GM12878 (cell line): ENCODE data around the gene FAT1. TPM values are rescaled to one million over a fixed set of nuclear protein-coding genes. Genes with fewer than 3 reads are reported as not detected.

ENCODE experiments used
- ATAC-seq: fragments of 200-7000 bp; cut with Tn5 transposase; 3 replicates; pipeline ENCODE4 v1.9.1; 2020; ENCODE audit warnings: mild to moderate bottlenecking, moderate library complexity
- BruUV-seq: library from RNA; stranded (reverse); fragments of 400-500 nt; replicated peaks from 2 replicates; lab custom pipeline; 2021; lab: Mats Ljungman, UMichigan
- CTCF ChIA-PET: fragments of 300-600 bp; sonication (Branson Sonifier 250); formaldehyde crosslinking; extraction: SDS; loops from one replicate; lab custom pipeline; 2021; ENCODE audit warnings: inconsistent platforms; lab: Yijun Ruan, JAX
- POLR2A ChIA-PET: fragments of 350-600 bp; formaldehyde crosslinking; extraction: SDS; loops from one replicate; lab custom pipeline; 2021; ENCODE audit warnings: inconsistent platforms; lab: Charles Lee
- RAD21 ChIA-PET: fragments of 300-600 bp; sonication (Branson Sonifier 250); formaldehyde crosslinking; loops from one replicate; lab custom pipeline; 2023; ENCODE audit warnings: antibody characterized with exemption; ENCODE audit not compliant: unreplicated experiment; lab: Charles Lee
- SMC1A ChIA-PET: fragments of 300-600 bp; sonication (Branson Sonifier 250); formaldehyde crosslinking; loops from one replicate; lab custom pipeline; 2023; ENCODE audit not compliant: unreplicated experiment, uncharacterized antibody; lab: Charles Lee
- DNase-seq: peaks from one replicate; pipeline ENCODE4 v3.0.0-alpha.2; 2011; ENCODE audit warnings: low read depth, low spot score
- FAIRE-seq: peaks from 3 replicates; lab custom pipeline; 2011; peaks lifted over from hg19 to GRCh38; lab: Jason Lieb, UNC
- H2AFZ ChIP-seq: 2 replicates; pipeline ENCODE4 v1.6.0; 2011; ENCODE audit warnings: low read depth, low read length, control low read depth; ENCODE audit not compliant: control insufficient read depth
- H3K27ac ChIP-seq: 2 replicates; pipeline ENCODE4 v1.5.1; 2011; ENCODE audit warnings: control low read depth; ENCODE audit not compliant: control insufficient read depth, insufficient read depth
- H3K27me3 ChIP-seq, 2 experiments: replicated peaks in 1 of 2; 2 replicates each; pipeline versions ENCODE4 v1.6.0 to v1.6.1; 2011; ENCODE audit warnings: low read length in 1 of 2; ENCODE audit not compliant: control insufficient read depth in 2 of 2, insufficient read depth in 2 of 2
- H3K36me3 ChIP-seq, 2 experiments: 2 replicates each; pipeline ENCODE4 v1.5.1; 2011; ENCODE audit warnings: low read length in 1 of 2; ENCODE audit not compliant: control insufficient read depth in 2 of 2, insufficient read depth in 2 of 2
- H3K4me1 ChIP-seq: 2 replicates; pipeline ENCODE4 v1.6.1; 2011; ENCODE audit warnings: mild to moderate bottlenecking, low read length, moderate library complexity, mixed read lengths; ENCODE audit not compliant: control insufficient read depth, insufficient read depth
- H3K4me2 ChIP-seq: 2 replicates; pipeline ENCODE4 v1.6.0; 2011; ENCODE audit warnings: control low read depth; ENCODE audit not compliant: control insufficient read depth, insufficient read depth
- H3K4me3 ChIP-seq: fragments of 200-600 bp; sonication (generic); 2 replicates; pipeline ENCODE4 v1.5.1; 2016
- H3K79me2 ChIP-seq: 2 replicates; pipeline ENCODE4 v1.6.0; 2011; ENCODE audit warnings: low read length; ENCODE audit not compliant: control insufficient read depth, insufficient read depth
- H3K9ac ChIP-seq: 2 replicates; pipeline ENCODE4 v1.8.0; 2011; ENCODE audit warnings: low read length, control low read depth, mixed read lengths; ENCODE audit not compliant: control insufficient read depth, insufficient read depth
- H3K9me3 ChIP-seq: replicated peaks from 3 replicates; pipeline ENCODE4 v1.5.1; 2011; ENCODE audit warnings: mild to moderate bottlenecking, low read length; ENCODE audit not compliant: control insufficient read depth, insufficient read depth
- H4K20me1 ChIP-seq: 2 replicates; pipeline ENCODE4 v1.6.0; 2011; ENCODE audit not compliant: control insufficient read depth, insufficient read depth
- CHD1 ChIP-seq: IDR thresholded peaks from 2 replicates; pipeline ENCODE4 v1.6.1; 2012; ENCODE audit warnings: low read depth, low read length, improper control_type of control experiment
- CHD4 ChIP-seq: fragments of 200-600 bp; sonication (generic); IDR thresholded peaks from 2 replicates; pipeline ENCODE4 v1.6.1; 2016; ENCODE audit warnings: mild to moderate bottlenecking
- HCFC1 ChIP-seq: fragments of 150-350 bp; IDR thresholded peaks from 2 replicates; pipeline ENCODE4 v1.6.1; 2014; ENCODE audit warnings: low read length
- JUND ChIP-seq: IDR thresholded peaks from 2 replicates; pipeline ENCODE4 v1.6.1; 2012; ENCODE audit warnings: low read depth, mild to moderate bottlenecking, low read length, improper control_type of control experiment, moderate library complexity
- NR2C1 ChIP-seq: fragments of 450-650 bp; IDR thresholded peaks from 2 replicates; pipeline ENCODE4 v1.6.1; 2017; ENCODE audit warnings: antibody characterized with exemption, mild to moderate bottlenecking, moderate library complexity
- TCF7 ChIP-seq: IDR thresholded peaks from 2 replicates; pipeline ENCODE4 v1.6.1; 2014; ENCODE audit warnings: antibody characterized with exemption, borderline replicate concordance
- YY1 ChIP-seq: IDR thresholded peaks from 2 replicates; pipeline ENCODE4 v1.6.1; 2011; ENCODE audit warnings: low read depth, mild to moderate bottlenecking, low read length
- ZSCAN29 ChIP-seq: fragments of 450-650 bp; IDR thresholded peaks from 2 replicates; pipeline ENCODE4 v1.6.1; 2017; ENCODE audit warnings: mild to moderate bottlenecking, moderate library complexity
- WGBS: methylation state at CpG from one replicate; pipeline ENCODE4 v1.1.6; 2016; ENCODE audit warnings: low lambda C conversion rate; ENCODE audit not compliant: insufficient replicate concordance, insufficient coverage; ENCODE audit errors: missing lambda C conversion rate; 5-methylcytosine and 5-hydroxymethylcytosine counted together
- in situ Hi-C: fragments of 300-500 bp; cut with MboI; formaldehyde crosslinking; loops from 9 replicates; pipeline ENCODE4 v1.14.3; 2018; ENCODE audit warnings: mixed read lengths
- intact Hi-C: fragments of 100-400 bp; cut with micrococcal nuclease; formaldehyde crosslinking; loops from one replicate; pipeline ENCODE4 v1.14.2; 2022; ENCODE audit not compliant: unreplicated experiment
- polyA plus RNA-seq, 11 experiments: library from polyadenylated mRNA; depleted of rRNA in 4 of 11; unstranded in 6 of 11; stranded (reverse) in 5 of 11; fragments of >200 nt; fragmentation: Nextera tagmentation in 4 of 11; fragmentation: Illumina TruSeq in 1 of 11; extraction: Ambion mirVana in 4 of 11; extraction: Trizol in 1 of 11; gene quantifications; 1 replicate in 1 of 11; 2 replicates in 10 of 11; pipeline versions ENCODE4 v1.2.1 to v1.2.3, GENCODE V29; 2011 to 2016; ENCODE audit warnings: inconsistent platforms in 2 of 11, missing spikeins in 2 of 11, low read depth in 1 of 11
- total RNA-seq, 4 experiments: library from RNA; depleted of rRNA in 3 of 4; stranded (reverse); fragments of >200 nt in 3 of 4; fragmentation: Illumina TruSeq in 1 of 4; extraction: Trizol in 1 of 4; gene quantifications; 2 replicates each; pipeline versions ENCODE4 v1.2.1 to v1.2.3, GENCODE V29; 2013 to 2021
- TF ChIP-seq, protein P1 (sequence below): fragments of 450-650 bp; IDR thresholded peaks from 2 replicates; pipeline ENCODE4 v1.6.1; 2017; ENCODE audit warnings: mild to moderate bottlenecking, moderate library complexity
- TF ChIP-seq, protein P2 (sequence below): IDR thresholded peaks from 2 replicates; pipeline ENCODE4 v1.6.1; 2011; ENCODE audit warnings: borderline replicate concordance, low read depth, mild to moderate bottlenecking, moderate library complexity, mixed read lengths, low read length; ENCODE audit not compliant: insufficient read depth; ENCODE audit errors: extremely low read length
- TF ChIP-seq, protein P3 (sequence below), 3 experiments: IDR thresholded peaks in 2 of 3; conservative IDR thresholded peaks in 1 of 3; 2 replicates each; pipeline ENCODE4 v1.5.1; 2011; ENCODE audit warnings: low read depth in 3 of 3, low read length in 3 of 3, mild to moderate bottlenecking in 3 of 3, control low read depth in 2 of 3, moderate library complexity in 2 of 3, inconsistent platforms in 1 of 3, mixed read lengths in 1 of 3; ENCODE audit not compliant: control insufficient read depth in 2 of 3, insufficient read depth in 1 of 3; ENCODE audit errors: extremely low read depth in 1 of 3
- TF ChIP-seq, protein P4 (sequence below): fragments of 150-350 bp; IDR thresholded peaks from 2 replicates; pipeline ENCODE4 v1.6.1; 2014; ENCODE audit warnings: mild to moderate bottlenecking, low read depth, low read length

The FAT1 gene
- total and polyA plus RNA-seq, 10 of the 15 experiments (the other 5 are each of a cell fraction or from before 2014, with no cell fraction given) = 0.04 to 11.8 (median 0.11) TPM; not detected in 1

DNA sequence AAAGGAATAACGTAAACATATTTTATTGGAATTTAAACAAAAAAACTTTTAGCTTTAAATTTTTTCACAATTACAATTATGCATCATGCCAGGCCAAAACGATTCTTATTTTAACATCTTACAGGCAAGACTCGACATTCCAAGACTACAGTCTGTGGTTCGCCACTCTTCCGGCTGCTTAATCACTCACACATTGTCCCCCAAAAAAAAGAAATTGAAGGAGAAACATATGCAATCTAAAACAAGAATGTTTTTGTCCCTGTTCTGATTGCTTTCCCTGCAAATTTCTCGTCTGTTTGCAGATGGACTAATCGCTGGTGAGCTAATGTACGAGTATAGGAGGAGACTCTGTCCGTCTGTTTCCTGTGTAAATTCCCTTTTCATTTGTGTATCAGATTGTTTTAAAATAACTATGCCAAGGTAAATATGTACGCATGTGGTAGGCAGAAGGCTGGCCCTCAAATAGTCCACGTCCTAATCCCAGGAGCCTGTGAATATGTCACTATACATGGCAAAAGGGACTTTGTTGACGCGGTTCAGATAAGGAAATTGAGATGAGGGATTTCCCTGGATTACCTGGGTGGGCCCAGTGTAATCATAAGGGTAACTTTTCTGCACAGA lies 130.6 kb downstream of the FAT1 start:
- H4K20me1 ChIP-seq = no peaks in the 10 kb centered on the region
- POLR2A ChIA-PET = no interaction called here
- in situ Hi-C loops (no loop called here), intact Hi-C loops (no loop called here)
- 43% methylated on average over 13 of the region's 13 CpGs for WGBS
- BruUV-seq = no TSS peak
- CTCF ChIA-PET = no interaction called here
- H3K4me1 ChIP-seq = no peaks in the 10 kb centered on the region
- H3K4me2 ChIP-seq = no peak overlapping the region
- SMC1A ChIA-PET = no interaction called here
- RAD21 ChIA-PET = no interaction called here
- H2AFZ ChIP-seq = no peak overlapping the region
- no peaks in the 10 kb centered on the region for H3K36me3 ChIP-seq
- no peaks in the 10 kb centered on the region for H3K79me2 ChIP-seq
- H3K4me3 ChIP-seq = no peak overlapping the region
- H3K9me3 ChIP-seq = no peaks in the 10 kb centered on the region
- ATAC-seq = no peak
- TF ChIP-seq, protein P1, sequence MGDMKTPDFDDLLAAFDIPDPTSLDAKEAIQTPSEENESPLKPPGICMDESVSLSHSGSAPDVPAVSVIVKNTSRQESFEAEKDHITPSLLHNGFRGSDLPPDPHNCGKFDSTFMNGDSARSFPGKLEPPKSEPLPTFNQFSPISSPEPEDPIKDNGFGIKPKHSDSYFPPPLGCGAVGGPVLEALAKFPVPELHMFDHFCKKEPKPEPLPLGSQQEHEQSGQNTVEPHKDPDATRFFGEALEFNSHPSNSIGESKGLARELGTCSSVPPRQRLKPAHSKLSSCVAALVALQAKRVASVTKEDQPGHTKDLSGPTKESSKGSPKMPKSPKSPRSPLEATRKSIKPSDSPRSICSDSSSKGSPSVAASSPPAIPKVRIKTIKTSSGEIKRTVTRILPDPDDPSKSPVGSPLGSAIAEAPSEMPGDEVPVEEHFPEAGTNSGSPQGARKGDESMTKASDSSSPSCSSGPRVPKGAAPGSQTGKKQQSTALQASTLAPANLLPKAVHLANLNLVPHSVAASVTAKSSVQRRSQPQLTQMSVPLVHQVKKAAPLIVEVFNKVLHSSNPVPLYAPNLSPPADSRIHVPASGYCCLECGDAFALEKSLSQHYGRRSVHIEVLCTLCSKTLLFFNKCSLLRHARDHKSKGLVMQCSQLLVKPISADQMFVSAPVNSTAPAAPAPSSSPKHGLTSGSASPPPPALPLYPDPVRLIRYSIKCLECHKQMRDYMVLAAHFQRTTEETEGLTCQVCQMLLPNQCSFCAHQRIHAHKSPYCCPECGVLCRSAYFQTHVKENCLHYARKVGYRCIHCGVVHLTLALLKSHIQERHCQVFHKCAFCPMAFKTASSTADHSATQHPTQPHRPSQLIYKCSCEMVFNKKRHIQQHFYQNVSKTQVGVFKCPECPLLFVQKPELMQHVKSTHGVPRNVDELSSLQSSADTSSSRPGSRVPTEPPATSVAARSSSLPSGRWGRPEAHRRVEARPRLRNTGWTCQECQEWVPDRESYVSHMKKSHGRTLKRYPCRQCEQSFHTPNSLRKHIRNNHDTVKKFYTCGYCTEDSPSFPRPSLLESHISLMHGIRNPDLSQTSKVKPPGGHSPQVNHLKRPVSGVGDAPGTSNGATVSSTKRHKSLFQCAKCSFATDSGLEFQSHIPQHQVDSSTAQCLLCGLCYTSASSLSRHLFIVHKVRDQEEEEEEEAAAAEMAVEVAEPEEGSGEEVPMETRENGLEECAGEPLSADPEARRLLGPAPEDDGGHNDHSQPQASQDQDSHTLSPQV = no peak
- TF ChIP-seq TCF7 = no peak
- TF ChIP-seq YY1 = no peak
- no peak for TF ChIP-seq CHD1
- no peak for TF ChIP-seq NR2C1
- no peak for TF ChIP-seq HCFC1
- TF ChIP-seq ZSCAN29 = no peak
- no peak for TF ChIP-seq JUND
- TF ChIP-seq CHD4 = no peak
- TF ChIP-seq, protein P2, sequence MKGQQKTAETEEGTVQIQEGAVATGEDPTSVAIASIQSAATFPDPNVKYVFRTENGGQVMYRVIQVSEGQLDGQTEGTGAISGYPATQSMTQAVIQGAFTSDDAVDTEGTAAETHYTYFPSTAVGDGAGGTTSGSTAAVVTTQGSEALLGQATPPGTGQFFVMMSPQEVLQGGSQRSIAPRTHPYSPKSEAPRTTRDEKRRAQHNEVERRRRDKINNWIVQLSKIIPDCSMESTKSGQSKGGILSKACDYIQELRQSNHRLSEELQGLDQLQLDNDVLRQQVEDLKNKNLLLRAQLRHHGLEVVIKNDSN = no peak
- TF ChIP-seq, protein P3, sequence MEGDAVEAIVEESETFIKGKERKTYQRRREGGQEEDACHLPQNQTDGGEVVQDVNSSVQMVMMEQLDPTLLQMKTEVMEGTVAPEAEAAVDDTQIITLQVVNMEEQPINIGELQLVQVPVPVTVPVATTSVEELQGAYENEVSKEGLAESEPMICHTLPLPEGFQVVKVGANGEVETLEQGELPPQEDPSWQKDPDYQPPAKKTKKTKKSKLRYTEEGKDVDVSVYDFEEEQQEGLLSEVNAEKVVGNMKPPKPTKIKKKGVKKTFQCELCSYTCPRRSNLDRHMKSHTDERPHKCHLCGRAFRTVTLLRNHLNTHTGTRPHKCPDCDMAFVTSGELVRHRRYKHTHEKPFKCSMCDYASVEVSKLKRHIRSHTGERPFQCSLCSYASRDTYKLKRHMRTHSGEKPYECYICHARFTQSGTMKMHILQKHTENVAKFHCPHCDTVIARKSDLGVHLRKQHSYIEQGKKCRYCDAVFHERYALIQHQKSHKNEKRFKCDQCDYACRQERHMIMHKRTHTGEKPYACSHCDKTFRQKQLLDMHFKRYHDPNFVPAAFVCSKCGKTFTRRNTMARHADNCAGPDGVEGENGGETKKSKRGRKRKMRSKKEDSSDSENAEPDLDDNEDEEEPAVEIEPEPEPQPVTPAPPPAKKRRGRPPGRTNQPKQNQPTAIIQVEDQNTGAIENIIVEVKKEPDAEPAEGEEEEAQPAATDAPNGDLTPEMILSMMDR (IDR thresholded peaks at IDR 0.05 in 2 of 3, conservative IDR thresholded peaks at IDR 0.05 in 1 of 3; ENCODE audit: control insufficient read depth in 2 of 3, extremely low read depth in 1 of 3, insufficient read depth in 1 of 3, low read depth in 3 of 3, low read length in 3 of 3) = no peak
- TF ChIP-seq, protein P4, sequence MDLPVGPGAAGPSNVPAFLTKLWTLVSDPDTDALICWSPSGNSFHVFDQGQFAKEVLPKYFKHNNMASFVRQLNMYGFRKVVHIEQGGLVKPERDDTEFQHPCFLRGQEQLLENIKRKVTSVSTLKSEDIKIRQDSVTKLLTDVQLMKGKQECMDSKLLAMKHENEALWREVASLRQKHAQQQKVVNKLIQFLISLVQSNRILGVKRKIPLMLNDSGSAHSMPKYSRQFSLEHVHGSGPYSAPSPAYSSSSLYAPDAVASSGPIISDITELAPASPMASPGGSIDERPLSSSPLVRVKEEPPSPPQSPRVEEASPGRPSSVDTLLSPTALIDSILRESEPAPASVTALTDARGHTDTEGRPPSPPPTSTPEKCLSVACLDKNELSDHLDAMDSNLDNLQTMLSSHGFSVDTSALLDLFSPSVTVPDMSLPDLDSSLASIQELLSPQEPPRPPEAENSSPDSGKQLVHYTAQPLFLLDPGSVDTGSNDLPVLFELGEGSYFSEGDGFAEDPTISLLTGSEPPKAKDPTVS = no peak
- DNase-seq = no peak
- FAIRE-seq = no peak
- no peak overlapping the region for H3K9ac ChIP-seq
- no peaks in the 10 kb centered on the region for H3K27me3 ChIP-seq
- no peak overlapping the region for H3K27ac ChIP-seq
